Astrocyte of the cerebellum (primary cell): Measurements from ENCODE around the gene TMEM256.

ENCODE experiments used
- DNase-seq: peaks from one replicate; pipeline ENCODE4 v3.0.0-alpha.2; 2011; ENCODE audit warnings: low read depth
- H3K4me3 ChIP-seq: 2 replicates; pipeline ENCODE4 v1.5.1; 2011; ENCODE audit warnings: mild to moderate bottlenecking, low read depth, low read length, moderate library complexity
- CTCF ChIP-seq: IDR thresholded peaks from 2 replicates; pipeline ENCODE4 v1.5.1; 2012; ENCODE audit warnings: low read length, low read depth, moderate library complexity, mild to moderate bottlenecking; ENCODE audit errors: missing control alignments
- in situ Hi-C: cut with HindIII; loops from 2 replicates; pipeline ENCODE4 v1.10.0; 2017; ENCODE audit warnings: low sequenced_read_pairs

Gene TMEM256

DNA sequence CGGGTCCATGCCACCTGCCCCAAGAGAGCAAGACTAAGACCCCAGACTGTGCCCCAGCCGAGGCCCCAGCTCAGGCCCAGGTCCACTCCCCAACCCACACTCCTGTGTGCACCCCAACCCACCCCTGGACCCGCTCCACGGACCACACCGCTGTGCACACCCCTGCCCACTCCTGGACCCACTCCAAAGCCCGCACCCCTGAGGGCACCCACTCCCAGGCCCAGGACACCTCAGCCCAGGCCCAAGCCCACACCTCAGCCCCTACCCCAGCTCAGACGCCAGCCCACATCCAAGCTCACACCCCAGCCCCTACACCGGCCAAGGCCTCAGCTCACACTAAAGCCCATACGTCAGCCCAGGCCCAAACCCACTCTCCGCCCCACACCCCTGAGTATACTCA is 25.8 kb upstream of the TMEM256 start:
- in situ Hi-C loops = loop anchor here (5.0 kb wide), 1 partner anchor 48 kb away; the partner anchor contains the start of gene ZBTB4
- DNase-seq = no peak
- no peak overlapping the region for H3K4me3 ChIP-seq
- TF ChIP-seq CTCF = no peak

DNA sequence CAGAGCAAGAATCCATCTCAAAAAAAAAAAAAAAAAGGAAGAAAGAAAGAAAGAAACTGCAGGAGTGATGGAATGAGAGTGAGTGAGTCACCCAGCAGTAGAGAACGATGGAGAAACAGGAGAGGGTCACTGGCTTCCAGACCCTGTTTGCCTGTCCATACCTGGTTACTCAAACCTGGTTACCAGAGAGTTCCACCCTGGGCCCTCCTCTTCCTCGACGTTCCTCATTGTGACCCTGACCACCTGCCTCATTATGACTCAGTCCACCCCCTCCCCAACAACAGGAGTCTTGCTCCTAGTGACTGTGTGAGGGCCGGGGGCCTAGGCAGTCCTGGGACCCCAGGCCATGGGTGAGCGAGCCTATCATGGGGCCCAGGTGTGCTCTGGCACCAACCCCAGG is 24.7 kb upstream of the TMEM256 start, which contains the start of gene SPEM3:
Gene SPEM3, plus strand, starts transcription at position 301 of the 400 bp plus-strand sequence. Its CDS starts 46 bp downstream, at position 347.
- DNase-seq = no peak
- TF ChIP-seq CTCF = no peak
- H3K4me3 ChIP-seq = no peak within 1 kb of the TSS
- in situ Hi-C loops = no loop called here

GRCh38 chr17:7427549-7427948 is 23.7 kb upstream of the TMEM256 start:
- DNase-seq = no peak
- no peak for TF ChIP-seq CTCF
- in situ Hi-C loops = no loop called here
- no peak overlapping the region for H3K4me3 ChIP-seq

GRCh38 chr17:7426896-7427489 is 23.1 kb upstream of the TMEM256 start:
- in situ Hi-C loops = no loop called here
- no peak for TF ChIP-seq CTCF
- no peak overlapping the region for H3K4me3 ChIP-seq
- no peak for DNase-seq

- H3K4me3 ChIP-seq = no peak overlapping the region
- no peak for DNase-seq
- no peak for TF ChIP-seq CTCF
- in situ Hi-C loops = no loop called here
Observed at GRCh38 chr17:7426203-7426863, 22.4 kb upstream of the TMEM256 start.

- no peak overlapping the region for H3K4me3 ChIP-seq
- no peak for TF ChIP-seq CTCF
- no peak for DNase-seq
- in situ Hi-C loops = no loop called here
Observed at GRCh38 chr17:7425756-7426155, 21.9 kb upstream of the TMEM256 start.
